Endothelial cell of umbilical vein (primary cell): ENCODE results near the gene FGF12. TPM values are rescaled to one million over a fixed set of nuclear protein-coding genes. Genes with fewer than 3 reads are reported as not detected.

ENCODE experiments used
- BruUV-seq: library from RNA; stranded (reverse); fragments of 400-500 nt; replicated peaks from 2 replicates; lab custom pipeline; 2021; lab: Mats Ljungman, UMichigan
- CTCF ChIA-PET: fragments of 300-600, 350-600 bp; sonication (Branson Sonifier 250); formaldehyde crosslinking; loops from one replicate; lab custom pipeline; 2021; ENCODE audit warnings: antibody characterized with exemption, inconsistent platforms; lab: Charles Lee
- POLR2A ChIA-PET: fragments of 300-600, 350-600 bp; sonication (Branson Sonifier 250); formaldehyde crosslinking; loops from one replicate; lab custom pipeline; 2021; ENCODE audit warnings: antibody characterized with exemption, inconsistent platforms; lab: Charles Lee
- DNase-seq: peaks from one replicate; pipeline ENCODE4 v3.0.0-alpha.2; 2011; ENCODE audit warnings: low read depth, low spot score
- FAIRE-seq: peaks from 2 replicates; lab custom pipeline; 2011; peaks lifted over from hg19 to GRCh38; lab: Jason Lieb, UNC
- H2AFZ ChIP-seq: 2 replicates; pipeline ENCODE4 v1.6.0; 2012; ENCODE audit warnings: low read depth, low read length, control low read depth, inconsistent platforms
- H3K27ac ChIP-seq: 2 replicates; pipeline ENCODE4 v1.5.1; 2011; ENCODE audit warnings: low read depth, mild to moderate bottlenecking, control low read depth, low read length, moderate library complexity; ENCODE audit not compliant: insufficient read depth
- H3K27me3 ChIP-seq, 2 experiments: 2 replicates each; pipeline versions ENCODE4 v1.6.0 to v1.6.1; 2011; ENCODE audit warnings: low read length in 2 of 2, mixed read lengths in 1 of 2; ENCODE audit not compliant: control insufficient read depth in 2 of 2, insufficient read depth in 2 of 2
- H3K36me3 ChIP-seq, 2 experiments: 2 replicates in 1 of 2; 3 replicates in 1 of 2; pipeline ENCODE4 v1.5.1; 2011; ENCODE audit warnings: low read length in 2 of 2, mild to moderate bottlenecking in 1 of 2, moderate library complexity in 1 of 2; ENCODE audit not compliant: control insufficient read depth in 2 of 2, insufficient read depth in 2 of 2; ENCODE audit errors: extremely low read depth in 1 of 2
- H3K4me1 ChIP-seq: 3 replicates; pipeline ENCODE4 v1.5.1; 2011; ENCODE audit warnings: mild to moderate bottlenecking, low read length; ENCODE audit not compliant: control insufficient read depth, insufficient read depth; ENCODE audit errors: extremely low read depth
- H3K4me2 ChIP-seq: 2 replicates; pipeline ENCODE4 v1.6.1; 2011; ENCODE audit warnings: low read length, control low read depth, mixed read lengths; ENCODE audit not compliant: insufficient read depth
- H3K4me3 ChIP-seq, 3 experiments: fragments of 200-600 bp in 1 of 3; sonication (generic), shearing (Covaris generic) in 1 of 3; replicated peaks in 1 of 3; 2 replicates each; pipeline ENCODE4 v1.5.1; 2011 to 2016; ENCODE audit warnings: control low read depth in 3 of 3, low read length in 3 of 3, mild to moderate bottlenecking in 2 of 3, inconsistent platforms in 1 of 3, low read depth in 1 of 3, moderate library complexity in 1 of 3; ENCODE audit not compliant: insufficient read depth in 1 of 3
- H3K79me2 ChIP-seq: 2 replicates; pipeline ENCODE4 v1.6.0; 2012; ENCODE audit warnings: low read length, inconsistent platforms; ENCODE audit not compliant: control insufficient read depth, insufficient read depth
- H3K9ac ChIP-seq: replicated peaks from 2 replicates; pipeline ENCODE3; 2011; ENCODE audit warnings: low read length, control low read depth; ENCODE audit not compliant: insufficient read depth; ENCODE audit errors: extremely low read depth
- H3K9me1 ChIP-seq: replicated peaks from 3 replicates; pipeline ENCODE4 v1.6.0; 2011; ENCODE audit warnings: mild to moderate bottlenecking, low read length; ENCODE audit not compliant: control insufficient read depth, insufficient read depth; ENCODE audit errors: extremely low read depth
- H3K9me3 ChIP-seq: replicated peaks from 2 replicates; pipeline ENCODE4 v1.5.1; 2012; ENCODE audit warnings: low read length, inconsistent platforms; ENCODE audit not compliant: control insufficient read depth, insufficient read depth
- H4K20me1 ChIP-seq: replicated peaks from 2 replicates; pipeline ENCODE3; 2011; ENCODE audit warnings: mild to moderate bottlenecking, low read length; ENCODE audit not compliant: control insufficient read depth, insufficient read depth; ENCODE audit errors: extremely low read depth
- CTCF ChIP-seq, 2 donors: IDR thresholded peaks; 1 replicate in 1 of 2; 2 replicates in 1 of 2; pipeline ENCODE4 v1.5.1; 2011; ENCODE audit warnings: low read length in 2 of 2, mild to moderate bottlenecking in 2 of 2, moderate library complexity in 2 of 2, control low read depth in 1 of 2, inconsistent platforms in 1 of 2, low read depth in 1 of 2; ENCODE audit not compliant: insufficient read depth in 1 of 2; ENCODE audit errors: extremely low read depth in 1 of 2
- EZH2 ChIP-seq: IDR thresholded peaks from 2 replicates; pipeline ENCODE4 v1.6.1; 2012; ENCODE audit warnings: borderline replicate concordance, low read depth, mild to moderate bottlenecking, moderate library complexity, low read length, inconsistent platforms; ENCODE audit not compliant: severe bottlenecking
- FOS ChIP-seq: IDR thresholded peaks from 2 replicates; pipeline ENCODE4 v1.6.1; 2011; ENCODE audit warnings: mild to moderate bottlenecking, low read length, moderate library complexity, borderline replicate concordance; ENCODE audit not compliant: insufficient read depth
- GATA2 ChIP-seq: IDR thresholded peaks from 2 replicates; pipeline ENCODE4 v1.7.0; 2011; ENCODE audit warnings: low read depth, mild to moderate bottlenecking, moderate library complexity, mixed read lengths, low read length; ENCODE audit not compliant: insufficient read length, insufficient read depth
- JUN ChIP-seq: IDR thresholded peaks from 2 replicates; pipeline ENCODE4 v1.6.1; 2011; ENCODE audit warnings: borderline replicate concordance, low read depth; ENCODE audit not compliant: insufficient read length, insufficient read depth
- MAX ChIP-seq: IDR thresholded peaks from 2 replicates; pipeline ENCODE4 v1.6.1; 2011; ENCODE audit not compliant: insufficient read depth, insufficient read length
- MYC ChIP-seq: IDR thresholded peaks from one replicate; pipeline ENCODE4 v1.6.1; 2011; ENCODE audit warnings: mild to moderate bottlenecking, low read depth, low read length
- POLR2A ChIP-seq: IDR thresholded peaks from 2 replicates; pipeline ENCODE4 v1.6.1; 2012; ENCODE audit warnings: low read depth, mild to moderate bottlenecking, control low read depth, low read length
- POLR2AphosphoS5 ChIP-seq: IDR thresholded peaks from 2 replicates; pipeline ENCODE4 v1.6.1; 2012; ENCODE audit warnings: low read depth, mild to moderate bottlenecking, control low read depth, low read length, moderate library complexity; ENCODE audit not compliant: insufficient read depth
- dilution Hi-C: fragments of 300-500 bp; cut with MboI; formaldehyde crosslinking; loops from one replicate; pipeline ENCODE4 v1.15.0; 2019; ENCODE audit warnings: low sequenced_read_pairs; ENCODE audit not compliant: extremely low pct_ligation_motif_present
- intact Hi-C: fragments of 100-400 bp; cut with micrococcal nuclease; formaldehyde crosslinking; loops from one replicate; pipeline ENCODE4 v1.10.0; 2022
- polyA plus RNA-seq, 4 experiments: library from polyadenylated mRNA; depleted of rRNA in 3 of 4; stranded (reverse) in 3 of 4; unstranded in 1 of 4; fragments of >200 nt; gene quantifications; 2 replicates each; pipeline versions ENCODE4 v1.2.1 to v1.2.3, GENCODE V29; 2011 to 2012; ENCODE audit warnings: missing spikeins in 1 of 4
- total RNA-seq: library from RNA; stranded (reverse); gene quantifications from 2 replicates; pipeline ENCODE4 v1.2.3, GENCODE V29; 2021

Gene FGF12
- total and polyA plus RNA-seq, 2 donors (not counting 3 experiments of a cell fraction or from before 2014, with no cell fraction given) = 0.72 to 2.5 TPM

DNA sequence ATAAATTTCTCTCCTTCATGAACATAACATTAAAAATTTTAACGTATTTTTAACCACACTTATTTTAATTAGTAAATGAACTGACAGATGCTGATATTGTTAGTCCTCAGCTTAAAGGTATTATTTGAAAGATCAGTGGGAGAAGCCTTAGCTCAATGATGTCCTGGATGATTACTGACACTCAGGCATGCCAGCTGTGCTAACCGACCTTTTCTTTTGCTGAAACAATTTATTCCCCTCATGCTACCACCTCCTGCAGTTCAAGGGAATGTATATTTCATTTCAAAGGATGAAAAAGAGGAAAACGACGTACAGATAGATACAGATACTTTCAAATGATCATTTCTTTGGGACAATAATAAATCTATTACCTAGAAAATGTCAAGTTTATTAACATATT is 620.8 kb downstream of the FGF12 start:
- H4K20me1 ChIP-seq = no peaks in the 10 kb centered on the region
- FAIRE-seq = no peak
- H3K9ac ChIP-seq = no peak overlapping the region
- POLR2A ChIA-PET = no interaction called here
- H3K4me1 ChIP-seq = no peaks in the 10 kb centered on the region
- no peak overlapping the region for H3K4me3 ChIP-seq
- no peak overlapping the region for H3K27ac ChIP-seq
- TF ChIP-seq MYC = no peak
- TF ChIP-seq POLR2A = no peak
- TF ChIP-seq JUN = no peak
- no peak for TF ChIP-seq GATA2
- TF ChIP-seq FOS = no peak
- no peak for TF ChIP-seq MAX
- H3K27me3 ChIP-seq = no peaks in the 10 kb centered on the region
- BruUV-seq = no TSS peak
- intact Hi-C loops = no loop called here
- H3K9me3 ChIP-seq = no peaks in the 10 kb centered on the region
- no peaks in the 10 kb centered on the region for H3K9me1 ChIP-seq
- CTCF ChIA-PET = no interaction called here
- dilution Hi-C loops = no loop called here
- DNase-seq = no peak
- no peaks in the 10 kb centered on the region for H3K79me2 ChIP-seq
- H3K4me2 ChIP-seq = no peak overlapping the region
- H2AFZ ChIP-seq = no peak overlapping the region
- H3K36me3 ChIP-seq = no peaks in the 10 kb centered on the region

DNA sequence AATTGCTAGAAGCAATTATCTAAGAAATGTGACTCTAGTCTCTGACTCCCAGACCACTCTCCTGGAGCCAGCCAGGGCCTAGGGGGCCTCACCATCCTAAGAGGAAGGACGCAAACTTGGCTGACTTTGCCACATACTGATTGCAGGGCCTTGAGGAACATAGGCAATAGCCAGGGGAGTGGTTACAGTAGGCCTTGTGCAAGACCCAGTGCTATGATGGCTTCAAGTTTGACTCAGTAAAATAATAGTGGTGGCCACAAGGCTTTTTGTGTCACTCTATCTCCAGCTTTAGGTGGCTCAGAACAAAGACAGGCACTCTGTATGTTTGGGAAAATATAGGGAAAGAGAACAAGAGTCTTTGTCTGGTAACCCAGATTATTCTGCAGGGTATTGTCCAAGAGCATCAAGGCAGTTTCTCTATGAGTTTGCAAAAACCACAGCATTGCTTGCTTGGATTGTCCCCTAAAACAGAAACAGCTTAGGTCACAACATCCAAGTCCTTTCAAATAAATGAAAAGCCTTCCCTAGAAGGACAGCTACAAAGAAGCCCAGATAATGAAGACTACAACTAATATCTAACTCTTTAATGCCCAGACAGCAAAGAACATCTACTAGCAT is 634.8 kb downstream of the FGF12 start:
- dilution Hi-C loops = no loop called here
- Histone ChIP-seq H3K4me2 (no peak overlapping the region), H3K9me1 (no peaks in the 10 kb centered on the region), H3K27ac (no peak overlapping the region), H3K9ac (no peak overlapping the region), H3K79me2 (no peaks in the 10 kb centered on the region), H4K20me1 (no peaks in the 10 kb centered on the region), H3K4me1 (no peaks in the 10 kb centered on the region), H3K27me3 (no peaks in the 10 kb centered on the region), H3K36me3 (no peaks in the 10 kb centered on the region), H2AFZ (no peak overlapping the region), H3K9me3 (no peaks in the 10 kb centered on the region), H3K4me3 (no peak overlapping the region)
- no TSS peak for BruUV-seq
- DNase-seq = no peak
- ChIA-PET CTCF (no interaction called here), POLR2A (no interaction called here)
- intact Hi-C loops = no loop called here
- FAIRE-seq = no peak
- TF ChIP-seq EZH2 (no peak), FOS (no peak), MAX (no peak), POLR2AphosphoS5 (no peak), JUN (no peak), POLR2A (no peak), GATA2 (no peak), MYC (no peak), CTCF (IDR thresholded peaks at IDR 0.05; ENCODE audit: extremely low read depth in 1 of 2, insufficient read depth in 1 of 2, low read depth in 1 of 2, low read length in 2 of 2) (no peak)
